Fibroblast of skin of scalp (primary cell): ENCODE results near the gene PROSER3.

Experiments
- DNase-seq: peaks from one replicate; pipeline ENCODE4 v3.0.0-alpha.2; 2013

The PROSER3 gene

DNA sequence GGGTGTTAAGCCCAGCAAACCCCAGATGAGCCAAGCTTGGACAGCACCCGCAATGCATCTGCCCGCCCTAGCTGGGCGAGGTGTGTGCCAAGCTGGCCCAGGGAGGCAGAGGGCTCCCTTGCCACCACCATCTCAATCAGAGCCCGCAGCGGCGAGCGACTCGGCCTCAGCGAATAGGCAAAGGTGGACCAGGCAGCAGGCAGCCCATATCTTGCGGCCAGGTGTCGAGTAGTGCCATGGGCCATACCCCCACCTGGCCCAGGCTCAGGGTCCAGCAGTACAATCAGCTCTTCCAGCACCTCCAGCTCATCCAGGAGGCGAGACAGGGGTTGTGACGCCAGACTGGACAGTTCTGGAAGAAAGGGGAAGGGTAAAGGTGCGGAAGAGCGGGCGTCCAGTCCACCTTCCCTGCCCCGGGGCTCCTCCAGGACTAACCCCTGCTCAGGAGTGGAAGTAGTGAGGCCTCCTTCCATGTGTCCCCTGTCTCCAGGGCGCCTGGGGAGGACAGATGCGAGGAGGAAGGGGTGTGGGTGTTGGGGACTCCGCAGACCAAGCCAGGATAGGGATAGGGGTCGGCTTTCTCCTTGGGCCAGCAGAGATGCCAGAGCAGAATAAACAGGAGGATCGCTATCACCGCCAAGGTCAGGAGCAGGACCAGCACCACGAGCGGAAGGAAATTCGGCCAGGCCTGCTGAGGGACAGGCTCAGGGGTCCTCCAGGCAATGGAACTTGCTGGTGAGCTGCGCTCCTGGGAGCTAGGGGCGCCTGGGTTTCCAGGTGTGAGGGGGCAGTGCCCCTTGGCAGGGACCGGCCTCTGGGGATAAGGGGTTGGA, 18.5 kb upstream of the PROSER3 start:
- DNase-seq: no peak

DNA sequence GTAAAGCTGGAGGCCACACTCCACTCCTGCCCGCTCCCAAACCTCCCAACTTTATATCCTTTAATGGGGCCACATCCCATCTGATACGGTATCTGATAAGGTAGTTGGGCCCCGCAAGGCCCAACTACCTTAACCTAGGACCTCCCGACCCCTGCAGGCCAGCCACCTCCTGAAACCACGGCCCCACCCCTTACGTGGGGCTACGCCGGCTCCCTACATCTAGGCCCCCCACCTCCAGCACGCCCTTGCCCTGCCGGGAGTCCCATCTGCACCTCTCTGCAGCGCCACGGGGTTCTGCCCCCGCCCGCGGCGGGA, 17.9 kb upstream of the PROSER3 start:
- no peak for DNase-seq

DNA sequence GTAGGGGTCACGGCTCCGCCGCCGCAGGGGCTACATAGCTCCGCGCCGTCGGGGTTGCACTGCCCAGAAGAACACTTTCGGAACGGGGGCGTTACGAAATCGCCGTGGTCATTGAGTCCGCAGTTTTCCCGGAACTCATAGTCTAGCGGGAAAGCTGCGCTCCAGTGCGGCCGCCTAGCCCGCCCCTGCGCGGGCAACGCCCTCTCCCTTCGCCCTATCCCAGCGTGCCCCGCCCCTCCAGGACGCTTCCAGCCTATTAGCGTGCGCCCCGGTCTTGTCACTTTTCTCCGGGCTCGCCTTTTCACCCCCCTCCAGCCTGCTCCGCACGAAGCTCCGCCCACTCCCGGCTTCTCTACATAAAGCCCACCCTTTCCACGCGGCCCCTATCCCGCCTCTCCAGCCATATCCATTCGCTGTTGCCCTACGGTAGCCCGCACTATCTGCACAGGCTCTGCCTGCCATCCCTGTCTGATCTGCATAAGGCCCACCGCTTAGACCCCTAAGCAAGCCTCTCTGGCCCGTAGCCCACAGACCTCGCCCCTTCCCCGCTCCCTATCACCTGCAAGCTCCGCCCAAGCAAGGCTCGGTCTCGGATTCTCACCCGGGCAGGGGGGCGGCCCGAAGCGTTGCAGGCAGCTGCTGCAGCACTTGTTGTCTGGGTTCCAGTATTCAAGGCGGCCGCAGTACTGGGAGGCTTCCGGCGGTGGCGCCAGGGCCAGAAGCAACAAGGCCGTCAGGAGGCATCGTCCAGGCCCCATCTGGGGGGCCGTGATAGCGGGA, 17.4 kb upstream of the PROSER3 start:
- DNase-seq: peak; percentile 96

GRCh38 chr19:35741203-35741515, 16.8 kb upstream of the PROSER3 start:
- no peak for DNase-seq

- DNase-seq: no peak
Measured at GRCh38 chr19:35742121-35742724, 15.8 kb upstream of the PROSER3 start, which contains the start of gene IGFLR1. Gene IGFLR1 (minus strand): TSS chr19:35742452. CDS start chr19:35741180, 1,272 bp downstream.

- no peak for DNase-seq
Measured at GRCh38 chr19:35743640-35744429, 14.1 kb upstream of the PROSER3 start.

GRCh38 chr19:35744430-35745327, 13.3 kb upstream of the PROSER3 start:
- DNase-seq: peak; percentile 97

- peak; percentile 99 for DNase-seq
Measured at GRCh38 chr19:35745328-35746086, 12.5 kb upstream of the PROSER3 start, which contains the start of the genes PSENEN and U2AF1L4. Gene PSENEN (plus strand): TSS chr19:35745651. CDS start chr19:35745931, 280 bp downstream. Gene U2AF1L4 (minus strand): TSS chr19:35745418. CDS start chr19:35745391, 27 bp downstream.

GRCh38 chr19:35746087-35746462, 11.9 kb upstream of the PROSER3 start:
- no peak for DNase-seq

DNA sequence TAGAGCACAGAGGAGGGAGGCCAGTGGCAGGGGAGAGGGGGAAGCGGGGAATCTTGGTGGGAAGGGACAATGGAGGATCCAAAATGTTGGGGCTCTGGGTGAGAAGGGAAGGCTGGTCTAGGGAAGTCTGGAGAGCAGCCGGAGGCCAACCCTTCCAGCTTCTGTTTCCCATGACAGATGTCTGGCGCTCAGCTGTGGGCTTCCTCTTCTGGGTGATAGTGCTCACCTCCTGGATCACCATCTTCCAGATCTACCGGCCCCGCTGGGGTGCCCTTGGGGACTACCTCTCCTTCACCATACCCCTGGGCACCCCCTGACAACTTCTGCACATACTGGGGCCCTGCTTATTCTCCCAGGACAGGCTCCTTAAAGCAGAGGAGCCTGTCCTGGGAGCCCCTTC, 11.4 kb upstream of the PROSER3 start:
- DNase-seq: no peak

DNA sequence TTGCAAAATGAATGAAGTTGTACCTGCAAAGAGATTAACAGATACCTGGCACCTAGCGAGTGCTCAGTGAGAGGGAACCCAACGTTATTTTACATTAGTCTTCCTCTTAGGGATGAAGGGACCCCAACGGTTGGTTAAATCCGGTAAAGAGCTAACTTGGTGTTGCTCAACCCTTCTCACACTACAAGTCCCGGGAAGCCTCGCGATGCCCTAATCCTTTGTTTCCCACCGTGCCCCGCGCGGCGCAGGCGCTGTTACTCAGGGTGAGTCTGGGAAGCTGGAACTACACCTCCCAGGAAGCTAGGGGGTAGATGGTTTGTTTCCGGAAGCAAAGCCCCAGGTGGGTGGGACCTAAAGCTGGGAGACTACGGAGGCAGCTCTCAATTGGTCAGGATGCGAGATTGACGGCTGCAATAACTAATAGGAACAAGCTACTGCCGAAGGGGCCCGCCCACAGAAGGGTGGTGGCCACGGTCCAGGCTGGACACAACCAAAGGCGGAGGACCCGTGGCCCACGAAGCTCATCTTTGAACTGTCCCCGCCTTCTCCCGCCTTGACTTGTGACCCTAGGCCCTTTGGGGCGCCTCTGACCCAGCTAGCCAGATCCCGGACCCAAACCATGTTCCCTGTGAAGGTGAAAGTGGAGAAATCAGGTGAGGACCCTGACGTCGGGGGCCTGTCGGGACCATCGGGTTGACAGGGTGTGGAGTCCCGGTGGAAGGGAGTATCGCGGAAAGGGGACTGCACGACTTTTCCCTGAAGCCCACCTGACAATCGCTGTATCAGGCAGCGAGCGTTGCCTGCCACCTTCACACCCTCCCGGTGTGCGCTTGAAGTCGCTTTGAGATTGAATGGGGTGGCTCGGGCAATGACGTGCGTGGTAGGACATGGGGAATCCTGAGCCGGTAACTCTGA, 9.6 kb upstream of the PROSER3 start, which contains the start of gene LIN37:
LIN37 (plus strand) TSS at position 471 of the 915 bp plus-strand sequence; CDS start at position 620, 149 bp downstream.
- DNase-seq: peak; percentile 99

- DNase-seq: no peak
Measured at GRCh38 chr19:35750167-35750566, 7.8 kb upstream of the PROSER3 start.

- no peak for DNase-seq
Measured at GRCh38 chr19:35751839-35752745, 5.9 kb upstream of the PROSER3 start.

GRCh38 chr19:35752746-35753350, 5.1 kb upstream of the PROSER3 start:
- no peak for DNase-seq

- DNase-seq: no peak
Measured at GRCh38 chr19:35753634-35754369, 4.2 kb upstream of the PROSER3 start.

GRCh38 chr19:35754370-35755130, 3.4 kb upstream of the PROSER3 start:
- no peak for DNase-seq
